OCI-LY7 (cell line): ENCODE results near the gene SETDB1. TPM values are rescaled to one million over a fixed set of nuclear protein-coding genes. Genes with fewer than 3 reads are reported as not detected.

Source experiments
- BruUV-seq: library from RNA; stranded (reverse); fragments of 400-500 nt; replicated peaks from 2 replicates; lab custom pipeline; 2021; lab: Mats Ljungman, UMichigan
- CTCF ChIA-PET: fragments of 300-600 bp; sonication (Branson Sonifier 250); formaldehyde crosslinking; loops from one replicate; lab custom pipeline; 2022; ENCODE audit warnings: antibody characterized with exemption; ENCODE audit not compliant: unreplicated experiment; lab: Charles Lee
- POLR2A ChIA-PET: fragments of 300-600 bp; sonication (Branson Sonifier 250); formaldehyde crosslinking; loops from one replicate; lab custom pipeline; 2022; ENCODE audit warnings: antibody characterized with exemption; lab: Charles Lee
- DNase-seq: peaks from one replicate; pipeline ENCODE4 v3.0.0-alpha.2; 2015; ENCODE audit warnings: low spot score
- H2AFZ ChIP-seq: fragments of 200-600 bp; sonication (generic), shearing (Covaris generic); 2 replicates; pipeline ENCODE4 v1.6.1; 2014; ENCODE audit warnings: mild to moderate bottlenecking, antibody characterized with exemption, low read length, moderate library complexity
- H3K27ac ChIP-seq: fragments of 200-600 bp; sonication (generic); 2 replicates; pipeline ENCODE4 v1.5.1; 2014; ENCODE audit warnings: mixed run types, low read depth, mild to moderate bottlenecking, moderate library complexity, low read length, inconsistent platforms; ENCODE audit not compliant: poor library complexity, severe bottlenecking
- H3K36me3 ChIP-seq: fragments of 200-600 bp; sonication (generic); 2 replicates; pipeline ENCODE4 v1.6.1; 2014; ENCODE audit warnings: mild to moderate bottlenecking, antibody characterized with exemption, low read length, moderate library complexity, mixed read lengths; ENCODE audit not compliant: insufficient read depth
- H3K4me1 ChIP-seq: fragments of 200-600 bp; sonication (generic); 2 replicates; pipeline ENCODE4 v1.5.1; 2014; ENCODE audit warnings: mild to moderate bottlenecking, low read length; ENCODE audit not compliant: insufficient read depth, poor library complexity, severe bottlenecking
- H3K4me2 ChIP-seq: fragments of 200-600 bp; sonication (generic); 2 replicates; pipeline ENCODE4 v1.6.1; 2014; ENCODE audit warnings: mild to moderate bottlenecking, low read length
- H3K4me3 ChIP-seq: fragments of 200-600 bp; sonication (generic); 2 replicates; pipeline ENCODE4 v1.5.1; 2014; ENCODE audit warnings: mild to moderate bottlenecking, low read depth, low read length; ENCODE audit not compliant: poor library complexity, severe bottlenecking
- H3K79me2 ChIP-seq: fragments of 200-600 bp; sonication (generic); 2 replicates; pipeline ENCODE4 v1.6.1; 2016; ENCODE audit warnings: low read depth, mild to moderate bottlenecking, low read length, moderate library complexity, mixed read lengths; ENCODE audit not compliant: insufficient read depth
- H3K9me2 ChIP-seq: fragments of 200-600 bp; sonication (generic); 2 replicates; pipeline ENCODE4 v1.6.1; 2016; ENCODE audit warnings: mild to moderate bottlenecking, low read length, mixed read lengths; ENCODE audit not compliant: insufficient read depth
- H3K9me3 ChIP-seq: fragments of 200-600 bp; sonication (generic); 2 replicates; pipeline ENCODE4 v1.6.1; 2014; ENCODE audit warnings: mild to moderate bottlenecking, mixed run types, low read length, mixed read lengths
- H4K20me1 ChIP-seq: fragments of 200-600 bp; sonication (generic); 2 replicates; pipeline ENCODE4 v1.6.1; 2014; ENCODE audit warnings: mild to moderate bottlenecking, antibody characterized with exemption, low read length, moderate library complexity, mixed read lengths; ENCODE audit not compliant: insufficient read depth
- CTCF ChIP-seq: fragments of 200-600 bp; sonication (generic); conservative IDR thresholded peaks from 2 replicates; pipeline ENCODE4 v1.5.1; 2014; ENCODE audit warnings: mild to moderate bottlenecking, antibody characterized with exemption, low read length, moderate library complexity, mixed read lengths
- EZH2phosphoT487 ChIP-seq: fragments of 200-600 bp; sonication (generic); IDR thresholded peaks from 2 replicates; pipeline ENCODE4 v1.6.1; 2018; ENCODE audit warnings: low read depth, borderline replicate concordance, mild to moderate bottlenecking, mixed run types, antibody characterized with exemption, low read length, moderate library complexity, mixed read lengths
- intact Hi-C: fragments of 100-400 bp; cut with micrococcal nuclease; formaldehyde crosslinking; loops from one replicate; pipeline ENCODE4 v1.10.0; 2022; ENCODE audit not compliant: unreplicated experiment
- total RNA-seq, 2 experiments: library from RNA; depleted of rRNA in 1 of 2; stranded (reverse); fragments of >200 nt in 1 of 2; shearing (Covaris generic) in 1 of 2; gene quantifications; 2 replicates each; pipeline ENCODE4 v1.2.3, GENCODE V29; 2014 to 2022

SETDB1 gene
- total RNA-seq, 2 experiments from 2014 or later: 66.8 to 81.1 TPM

DNA sequence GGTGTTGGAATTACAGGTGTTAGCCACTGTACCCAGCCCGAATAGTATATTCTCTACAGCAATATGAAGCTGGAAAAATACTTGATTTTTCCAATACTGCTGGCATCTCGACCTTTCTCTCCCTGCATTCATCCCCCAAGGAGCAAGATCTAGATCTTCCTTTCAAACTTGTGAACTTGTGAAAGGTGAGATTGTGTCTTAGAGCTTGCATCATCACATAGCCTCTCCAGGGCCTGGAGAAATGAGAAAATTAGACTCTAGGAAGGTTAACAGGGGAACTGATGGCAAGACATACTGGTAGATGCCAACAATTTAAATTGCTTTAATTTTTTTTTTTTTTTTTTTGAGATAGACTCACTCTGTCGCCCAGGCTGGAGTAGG, 84.2 kb downstream of the SETDB1 start:
- no peaks in the 10 kb centered on the region for H3K36me3 ChIP-seq
- no peak for DNase-seq
- H3K4me2 ChIP-seq: no peak overlapping the region
- intact Hi-C loops: no loop called here
- BruUV-seq: no TSS peak
- TF ChIP-seq EZH2phosphoT487: no peak
- no peak for TF ChIP-seq CTCF
- H3K9me3 ChIP-seq: no peaks in the 10 kb centered on the region
- peaks cover 36% of the 10 kb centered on the region for H3K4me1 ChIP-seq
- no peaks in the 10 kb centered on the region for H3K9me2 ChIP-seq
- no peak overlapping the region for H2AFZ ChIP-seq
- POLR2A ChIA-PET: no interaction called here
- H3K4me3 ChIP-seq: no peak overlapping the region
- CTCF ChIA-PET: no interaction called here
- H3K27ac ChIP-seq: no peak overlapping the region
- H3K79me2 ChIP-seq: peaks cover 17% of the 10 kb centered on the region; the same call in 1 of the 2 replicates
- H4K20me1 ChIP-seq: no peaks in the 10 kb centered on the region

GRCh38 chr1:151011154-151011850, 85.1 kb downstream of the SETDB1 start:
- Histone ChIP-seq H3K4me1 (peaks cover 26% of the 10 kb centered on the region), H3K4me3 (no peak overlapping the region), H3K9me3 (no peaks in the 10 kb centered on the region), H3K79me2 (peaks cover 17% of the 10 kb centered on the region; the same call in 1 of the 2 replicates), H3K9me2 (no peaks in the 10 kb centered on the region), H2AFZ (no peak overlapping the region), H3K27ac (no peak overlapping the region), H3K36me3 (no peaks in the 10 kb centered on the region), H4K20me1 (no peaks in the 10 kb centered on the region), H3K4me2 (no peak overlapping the region)
- ChIA-PET CTCF (no interaction called here), POLR2A (no interaction called here)
- DNase-seq: no peak
- intact Hi-C loops: no loop called here
- no peak for TF ChIP-seq EZH2phosphoT487
- TF ChIP-seq CTCF: no peak
- BruUV-seq: no TSS peak
